Transverse colon (tissue), 4 donors: ENCODE results near the gene C22orf23.
"Not testable (repeated sequence)": the region's sequence is repeated elsewhere in the genome, so short reads cannot be mapped to it uniquely, and the experiment has no call there.

Source experiments
- CTCF ChIP-seq, 5 experiments: fragments of 200-600 bp in 3 of 5; fragments of 450-650 bp in 2 of 5; sonication (generic) in 3 of 5; IDR thresholded peaks; 1 replicate in 2 of 5; 2 replicates in 3 of 5; pipeline ENCODE4 v1.5.1; 2016 to 2017; ENCODE audit warnings: antibody characterized with exemption in 5 of 5, inconsistent platforms in 3 of 5, mild to moderate bottlenecking in 2 of 5, moderate library complexity in 1 of 5
- EP300 ChIP-seq: sonication (generic); formaldehyde crosslinking; IDR thresholded peaks from one replicate; pipeline ENCODE4 v1.6.1; 2017; ENCODE audit warnings: antibody characterized with exemption, low read depth
- POLR2A ChIP-seq: fragments of 450-650 bp; IDR thresholded peaks from one replicate; pipeline ENCODE4 v1.6.1; 2016; ENCODE audit warnings: antibody characterized with exemption, mild to moderate bottlenecking, moderate library complexity
- POLR2AphosphoS5 ChIP-seq, 3 donors: sonication (generic); formaldehyde crosslinking; IDR thresholded peaks; one replicate each; pipeline ENCODE4 v1.6.1; 2016; ENCODE audit warnings: antibody characterized with exemption in 3 of 3

DNA sequence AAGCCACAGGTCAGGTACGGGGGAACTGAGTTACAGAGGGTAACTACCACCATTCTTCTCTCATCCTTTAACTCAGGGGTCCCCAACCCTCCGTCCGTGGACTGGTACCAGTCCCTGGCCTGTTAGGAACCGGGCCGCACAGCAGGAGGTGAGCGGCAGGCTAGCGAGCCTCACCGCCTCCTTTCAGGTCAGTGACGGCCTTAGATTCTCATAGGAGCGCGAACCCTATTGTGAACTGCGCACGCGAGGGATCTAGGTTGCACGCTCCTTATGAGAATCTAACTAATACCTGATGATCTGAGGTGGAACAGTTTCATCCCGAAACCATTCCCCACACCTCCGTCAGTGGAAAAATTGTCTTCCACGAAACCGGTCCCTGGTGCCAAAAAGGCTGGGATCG, 772 bp downstream of the C22orf23 start:
- not testable (repeated sequence) for TF ChIP-seq CTCF (IDR thresholded peaks at IDR 0.05); EP300; POLR2A; POLR2AphosphoS5 (IDR thresholded peaks at IDR 0.05)
